GM12873 (cell line): ENCODE results near the gene ADGRG2.

Experiments
- CTCF ChIP-seq: IDR thresholded peaks from 2 replicates; pipeline ENCODE4 v1.5.1; 2012; ENCODE audit warnings: low read depth, mild to moderate bottlenecking, moderate library complexity, low read length, control low read depth; ENCODE audit not compliant: insufficient read depth; ENCODE audit errors: missing control alignments

ADGRG2 gene

GRCh38 chrX:19097553-19098283, 24.6 kb downstream of the ADGRG2 start:
- TF ChIP-seq CTCF = no peak

DNA sequence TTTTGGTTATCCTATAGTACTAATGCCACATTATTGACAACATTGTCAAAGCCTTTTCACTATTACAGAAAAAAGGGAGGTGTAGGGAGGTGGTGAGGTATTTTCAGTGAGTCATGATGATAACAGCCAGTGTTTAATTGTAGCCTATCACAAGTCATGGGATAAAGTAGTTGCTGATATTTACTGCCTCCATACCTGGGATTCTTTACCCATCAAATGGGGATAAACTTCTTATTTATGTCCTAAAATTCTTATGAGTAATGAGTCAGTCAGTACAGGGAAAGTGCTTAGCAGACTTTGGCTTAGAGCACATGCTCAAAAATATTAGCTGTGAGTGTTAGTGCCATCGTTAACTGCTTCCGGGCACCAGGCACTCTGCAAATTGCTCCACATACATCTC, 25.7 kb downstream of the ADGRG2 start:
- TF ChIP-seq CTCF = no peak

DNA sequence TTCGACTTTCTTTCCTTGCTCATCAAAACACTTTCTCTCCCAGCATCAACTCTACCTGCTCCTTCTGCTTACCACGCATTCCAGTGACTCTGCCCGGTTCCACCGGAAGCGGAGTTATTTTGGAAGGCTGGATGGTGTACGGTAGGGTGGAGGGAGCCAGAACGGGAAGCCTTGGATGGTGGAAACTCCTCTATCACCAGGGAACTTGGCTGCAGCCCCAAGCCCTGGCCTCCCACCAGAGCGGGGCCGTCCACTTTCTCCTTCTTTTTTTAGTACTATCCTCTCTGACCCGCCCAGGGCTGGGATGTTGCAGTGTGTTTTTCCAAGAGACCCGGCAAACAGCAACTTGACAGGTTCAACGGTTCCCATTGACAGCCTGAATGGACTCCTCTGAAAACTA, 27.6 kb downstream of the ADGRG2 start:
- TF ChIP-seq CTCF = no peak

- TF ChIP-seq CTCF = no peak
Observed at GRCh38 chrX:19091596-19091995, 30.7 kb downstream of the ADGRG2 start.

DNA sequence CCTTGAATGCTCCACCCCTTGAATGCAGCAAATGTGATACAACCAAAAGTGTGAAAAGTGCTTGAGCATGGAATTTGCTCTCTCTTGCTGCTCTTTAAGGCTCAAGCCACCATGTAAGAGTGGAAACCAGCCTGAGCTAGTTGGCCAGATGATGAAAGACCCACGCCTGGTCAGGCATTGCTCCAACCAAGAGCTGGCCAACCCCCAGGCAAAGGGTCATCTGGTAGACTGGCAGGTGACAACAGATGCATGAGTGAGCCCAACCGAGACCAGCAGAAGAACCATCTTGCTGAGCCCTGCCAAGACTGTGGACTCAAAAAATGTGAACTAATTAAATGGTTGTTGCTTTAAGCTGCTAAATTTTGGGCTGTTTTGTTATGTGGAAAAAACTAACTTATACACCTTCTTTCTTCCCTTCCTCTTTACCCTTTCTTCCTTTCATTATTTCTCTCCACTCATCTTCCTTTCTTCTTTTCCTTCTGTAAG, 32.7 kb downstream of the ADGRG2 start:
- no peak for TF ChIP-seq CTCF

DNA sequence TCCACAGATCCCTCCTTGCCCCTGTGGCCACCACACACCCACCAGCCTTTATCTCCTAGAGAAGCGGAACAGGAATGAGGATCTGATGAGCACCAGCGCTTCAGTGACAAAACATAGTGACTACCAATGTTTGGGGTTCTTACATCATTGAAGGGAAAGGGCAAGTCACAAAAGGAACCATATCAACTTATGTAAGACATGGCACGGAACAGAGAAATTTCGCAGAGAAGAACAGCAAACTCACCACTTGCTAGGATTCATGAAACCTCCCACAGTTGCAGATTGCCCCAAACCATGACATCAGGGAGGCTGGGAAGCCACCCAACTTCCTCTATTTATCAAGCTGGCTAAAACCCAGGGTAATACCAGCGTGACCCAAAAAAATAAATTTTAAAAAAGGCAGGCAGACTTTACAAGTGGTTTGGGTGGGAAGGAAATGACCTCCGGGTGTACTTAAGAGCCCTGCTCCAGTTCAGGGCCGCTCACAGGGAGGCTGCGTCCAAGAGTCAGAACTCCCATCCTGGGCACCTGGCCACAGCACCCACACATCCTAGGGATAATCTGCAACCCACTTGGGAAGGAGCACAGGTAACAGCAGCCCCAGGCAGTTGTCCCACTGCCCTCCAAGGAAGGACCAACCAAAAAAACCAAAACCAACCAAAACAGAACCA, 36.0 kb downstream of the ADGRG2 start:
- no peak for TF ChIP-seq CTCF

DNA sequence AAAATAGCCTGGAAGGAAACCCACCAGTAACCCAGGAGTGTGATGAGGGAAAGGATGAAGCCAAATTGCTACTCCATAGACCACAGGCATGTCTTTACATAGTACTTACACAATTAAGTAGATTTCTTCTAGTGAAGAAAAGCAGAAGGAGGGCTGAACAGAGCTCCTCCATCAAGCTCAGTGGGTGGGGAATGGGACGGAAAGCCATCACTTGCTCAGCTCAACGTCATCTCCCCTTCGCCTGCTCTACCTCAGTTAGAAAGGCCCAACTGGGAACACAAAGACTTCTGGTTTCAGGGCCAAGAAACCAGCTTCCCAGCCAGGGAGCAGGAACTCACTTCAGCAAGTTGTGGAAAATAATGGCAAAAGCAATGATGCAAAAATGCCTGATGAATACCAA, 36.6 kb downstream of the ADGRG2 start:
- no peak for TF ChIP-seq CTCF
